Prostate gland (tissue), 2 donors: ENCODE measurements around the gene OR2S2.

Source experiments
- POLR2A ChIP-seq: fragments of 450-650 bp; IDR thresholded peaks from one replicate; pipeline ENCODE4 v1.6.1; 2016; ENCODE audit warnings: antibody characterized with exemption, mild to moderate bottlenecking
- POLR2AphosphoS5 ChIP-seq: sonication (generic); formaldehyde crosslinking; IDR thresholded peaks from one replicate; pipeline ENCODE4 v1.6.1; 2017; ENCODE audit warnings: antibody characterized with exemption
- TF ChIP-seq, protein P1 (sequence below), 4 experiments: fragments of 200-600 bp in 2 of 4; fragments of 450-650 bp in 2 of 4; sonication (generic) in 2 of 4; IDR thresholded peaks; 1 replicate in 3 of 4; 2 replicates in 1 of 4; pipeline ENCODE4 v1.5.1; 2016 to 2019; ENCODE audit warnings: antibody characterized with exemption in 4 of 4, mild to moderate bottlenecking in 2 of 4, moderate library complexity in 2 of 4

DNA sequence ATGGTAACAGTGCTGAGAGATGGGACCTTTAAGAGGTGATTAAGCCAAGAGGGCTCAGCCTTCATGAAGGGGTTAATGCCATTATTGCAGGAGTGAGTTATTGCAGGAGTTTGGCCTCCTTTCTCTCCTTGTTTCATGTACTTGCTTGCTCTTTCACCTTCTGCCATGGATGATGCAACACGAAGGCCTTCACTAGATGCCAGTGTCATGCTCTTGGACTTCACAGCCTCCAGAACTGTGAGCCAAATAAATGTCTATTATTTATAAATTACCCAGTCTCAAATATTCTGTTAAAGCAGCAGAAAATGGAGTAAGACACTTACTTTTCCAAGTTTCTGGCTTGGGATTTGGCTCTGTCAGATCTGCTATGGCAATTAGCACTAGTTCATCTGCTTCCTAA, 40.4 kb upstream of the OR2S2 start:
- TF ChIP-seq, protein P1, sequence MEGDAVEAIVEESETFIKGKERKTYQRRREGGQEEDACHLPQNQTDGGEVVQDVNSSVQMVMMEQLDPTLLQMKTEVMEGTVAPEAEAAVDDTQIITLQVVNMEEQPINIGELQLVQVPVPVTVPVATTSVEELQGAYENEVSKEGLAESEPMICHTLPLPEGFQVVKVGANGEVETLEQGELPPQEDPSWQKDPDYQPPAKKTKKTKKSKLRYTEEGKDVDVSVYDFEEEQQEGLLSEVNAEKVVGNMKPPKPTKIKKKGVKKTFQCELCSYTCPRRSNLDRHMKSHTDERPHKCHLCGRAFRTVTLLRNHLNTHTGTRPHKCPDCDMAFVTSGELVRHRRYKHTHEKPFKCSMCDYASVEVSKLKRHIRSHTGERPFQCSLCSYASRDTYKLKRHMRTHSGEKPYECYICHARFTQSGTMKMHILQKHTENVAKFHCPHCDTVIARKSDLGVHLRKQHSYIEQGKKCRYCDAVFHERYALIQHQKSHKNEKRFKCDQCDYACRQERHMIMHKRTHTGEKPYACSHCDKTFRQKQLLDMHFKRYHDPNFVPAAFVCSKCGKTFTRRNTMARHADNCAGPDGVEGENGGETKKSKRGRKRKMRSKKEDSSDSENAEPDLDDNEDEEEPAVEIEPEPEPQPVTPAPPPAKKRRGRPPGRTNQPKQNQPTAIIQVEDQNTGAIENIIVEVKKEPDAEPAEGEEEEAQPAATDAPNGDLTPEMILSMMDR (IDR thresholded peaks at IDR 0.05), result no peak
- no peak for TF ChIP-seq POLR2A
- TF ChIP-seq POLR2AphosphoS5, result no peak
